GM12892 (cell line): ENCODE results near the gene SYT2.

Experiments
- POLR2A ChIP-seq: IDR thresholded peaks from 2 replicates; pipeline ENCODE4 v1.6.1; 2011; ENCODE audit warnings: low read depth, low read length, control low read depth
- POLR2AphosphoS5 ChIP-seq: IDR thresholded peaks from 2 replicates; pipeline ENCODE4 v1.6.1; 2011; ENCODE audit warnings: low read depth, low read length, control low read depth

DNA sequence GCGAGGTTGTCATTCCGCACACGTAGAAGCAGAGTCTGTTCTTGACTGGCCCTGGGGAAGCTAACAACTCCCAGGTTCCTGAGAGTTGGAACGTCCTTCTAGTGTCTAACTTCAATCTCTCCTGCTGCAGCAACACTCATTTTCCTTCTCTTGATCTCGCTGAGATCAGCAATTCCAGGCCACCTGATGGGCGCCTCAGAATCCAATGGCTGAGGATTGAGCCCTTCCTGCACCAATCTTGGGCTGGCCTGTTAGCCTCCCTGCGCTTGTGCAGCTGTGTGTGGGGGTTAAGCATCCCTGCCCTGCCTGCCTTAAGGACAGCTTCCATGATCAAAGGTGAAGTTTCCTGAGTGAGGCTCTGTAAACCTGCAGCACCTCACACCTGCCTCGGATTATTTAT is 87.9 kb downstream of the SYT2 start:
- no peak for TF ChIP-seq POLR2A
- TF ChIP-seq POLR2AphosphoS5: no peak
